CD4-positive, alpha-beta memory T cell (primary cell): ENCODE data around the gene MEGF6. TPM values are rescaled to one million over a fixed set of nuclear protein-coding genes. Genes with fewer than 3 reads are reported as not detected.

Source experiments
- CTCF ChIA-PET: fragments of 350-600 bp; sonication (Branson Sonifier 250); formaldehyde crosslinking; loops from one replicate; lab custom pipeline; 2021; ENCODE audit warnings: inconsistent platforms; ENCODE audit not compliant: partially characterized antibody; lab: Charles Lee
- POLR2A ChIA-PET: fragments of 350-600 bp; sonication (Branson Sonifier 250); formaldehyde crosslinking; loops from one replicate; lab custom pipeline; 2021; ENCODE audit not compliant: partially characterized antibody; lab: Charles Lee
- DNase-seq, 5 donors: peaks; one replicate each; pipeline versions ENCODE4 v3.0.0 to v3.0.0-alpha.2; 2020 to 2022; ENCODE audit warnings: mixed read lengths in 1 of 5
- H3K27ac ChIP-seq: one replicate; pipeline ENCODE4 v1.7.0; 2013; ENCODE audit warnings: low read depth, low read length
- H3K27me3 ChIP-seq: 2 replicates; pipeline ENCODE4 v1.7.0; 2013; ENCODE audit warnings: mild to moderate bottlenecking, low read length, moderate library complexity; ENCODE audit not compliant: insufficient read depth
- H3K36me3 ChIP-seq: 2 replicates; pipeline ENCODE4 v1.7.0; 2013; ENCODE audit warnings: mild to moderate bottlenecking, low read length, moderate library complexity; ENCODE audit not compliant: insufficient read depth
- H3K4me1 ChIP-seq: 2 replicates; pipeline ENCODE4 v1.7.0; 2013; ENCODE audit warnings: mild to moderate bottlenecking, low read length, moderate library complexity; ENCODE audit not compliant: insufficient read depth
- H3K4me3 ChIP-seq, 2 donors: one replicate each; pipeline ENCODE4 v1.7.0; 2013; ENCODE audit warnings: low read length in 2 of 2, mild to moderate bottlenecking in 1 of 2
- H3K9me3 ChIP-seq, 2 donors: one replicate each; pipeline ENCODE4 v1.7.0; 2013; ENCODE audit warnings: low read length in 2 of 2, control low read depth in 1 of 2; ENCODE audit not compliant: control insufficient read depth in 1 of 2
- H3K27ac Mint-ChIP-seq, 7 donors: one replicate each; pipeline ENCODE4 v1.8.0; 2020 to 2021; ENCODE audit warnings: mixed read lengths in 7 of 7, mild to moderate bottlenecking in 6 of 7, inconsistent platforms in 3 of 7, moderate library complexity in 3 of 7
- H3K27me3 Mint-ChIP-seq, 2 donors: one replicate each; pipeline ENCODE4 v1.8.0; 2020 to 2021; ENCODE audit warnings: mixed read lengths in 2 of 2
- H3K36me3 Mint-ChIP-seq, 2 donors: one replicate each; pipeline ENCODE4 v1.8.0; 2020 to 2021; ENCODE audit warnings: mixed read lengths in 2 of 2, inconsistent platforms in 1 of 2, mild to moderate bottlenecking in 1 of 2
- H3K4me1 Mint-ChIP-seq, 4 donors: one replicate each; pipeline ENCODE4 v1.8.0; 2020 to 2021; ENCODE audit warnings: mixed read lengths in 4 of 4, mild to moderate bottlenecking in 1 of 4
- H3K4me3 Mint-ChIP-seq, 8 donors: one replicate each; pipeline ENCODE4 v1.8.0; 2020 to 2021; ENCODE audit warnings: mixed read lengths in 8 of 8, mild to moderate bottlenecking in 7 of 8, moderate library complexity in 6 of 8, inconsistent platforms in 3 of 8
- H3K9me3 Mint-ChIP-seq, 8 donors: one replicate each; pipeline ENCODE4 v1.8.0; 2020 to 2021; ENCODE audit warnings: mixed read lengths in 8 of 8, mild to moderate bottlenecking in 5 of 8, inconsistent platforms in 3 of 8, moderate library complexity in 1 of 8
- intact Hi-C: fragments of 100-400 bp; cut with micrococcal nuclease; formaldehyde crosslinking; loops from one replicate; pipeline ENCODE4 v1.15.1; 2023
- polyA plus RNA-seq, 2 donors: library from polyadenylated mRNA; unstranded; fragments of 300-500 nt; fragmentation: Illumina TruSeq; gene quantifications; one replicate each; pipeline ENCODE4 v1.2.3, GENCODE V29; 2021
- total RNA-seq, 2 experiments: library from RNA; stranded (reverse); gene quantifications; one replicate each; pipeline ENCODE4 v1.2.3, GENCODE V29; 2021

Gene MEGF6
- total and polyA plus RNA-seq, 4 experiments from 2014 or later, result 2.4 to 168 (median 87.0) TPM

GRCh38 chr1:3539707-3540425 is 71.4 kb downstream of the MEGF6 start:
- no peak overlapping the region for H3K27ac ChIP-seq
- Mint-ChIP-seq H3K27ac (no peak overlapping the region), H3K4me3 (no peak overlapping the region), H3K9me3 (no peaks in the 10 kb centered on the region), H3K36me3 (no peaks in the 10 kb centered on the region), H3K27me3 (no peaks in the 10 kb centered on the region), H3K4me1 (no peaks in the 10 kb centered on the region)
- H3K4me1 ChIP-seq, result no peaks in the 10 kb centered on the region
- ChIA-PET POLR2A (interaction anchor here (1.3 kb wide), 1 partner anchor 9 kb away, joined by 4 read pairs; no protein-coding TSS in a partner anchor), CTCF (no interaction called here)
- H3K9me3 ChIP-seq, result no peaks in the 10 kb centered on the region
- H3K4me3 ChIP-seq, result no peak overlapping the region
- no peaks in the 10 kb centered on the region for H3K27me3 ChIP-seq
- no peaks in the 10 kb centered on the region for H3K36me3 ChIP-seq
- intact Hi-C loops, result no loop called here
- no peak for DNase-seq

- no peaks in the 10 kb centered on the region for H3K4me1 ChIP-seq
- no peaks in the 10 kb centered on the region for H3K36me3 ChIP-seq
- no peaks in the 10 kb centered on the region for H3K36me3 Mint-ChIP-seq
- no peaks in the 10 kb centered on the region for H3K4me1 Mint-ChIP-seq
- no peak overlapping the region for H3K4me3 Mint-ChIP-seq
- H3K9me3 Mint-ChIP-seq, result no peaks in the 10 kb centered on the region
- intact Hi-C loops, result no loop called here
- DNase-seq, result no peak
- H3K27me3 ChIP-seq, result no peaks in the 10 kb centered on the region
- no peaks in the 10 kb centered on the region for H3K9me3 ChIP-seq
- ChIA-PET CTCF (no interaction called here), POLR2A (no interaction called here)
- peak overlapping the region in 1 of 7 donors; percentile 75 for H3K27ac Mint-ChIP-seq
- H3K4me3 ChIP-seq, result no peak overlapping the region
- H3K27ac ChIP-seq, result no peak overlapping the region
- H3K27me3 Mint-ChIP-seq, result no peaks in the 10 kb centered on the region
Observed at GRCh38 chr1:3537359-3537758, 73.9 kb downstream of the MEGF6 start.

GRCh38 chr1:3536420-3537195 is 74.7 kb downstream of the MEGF6 start:
- H3K27me3 ChIP-seq, result no peaks in the 10 kb centered on the region
- POLR2A ChIA-PET, result no interaction called here
- H3K4me1 ChIP-seq, result no peaks in the 10 kb centered on the region
- Mint-ChIP-seq H3K27me3 (no peaks in the 10 kb centered on the region), H3K4me1 (peaks cover 0 to 3% (median under 1%) of the 10 kb centered on the region in 4 donors), H3K27ac (no peak overlapping the region), H3K36me3 (no peaks in the 10 kb centered on the region), H3K9me3 (no peaks in the 10 kb centered on the region), H3K4me3 (no peak overlapping the region)
- no peak for DNase-seq
- CTCF ChIA-PET, result no interaction called here
- intact Hi-C loops, result no loop called here
- no peak overlapping the region for H3K4me3 ChIP-seq
- no peaks in the 10 kb centered on the region for H3K36me3 ChIP-seq
- H3K27ac ChIP-seq, result no peak overlapping the region
- H3K9me3 ChIP-seq, result no peaks in the 10 kb centered on the region

GRCh38 chr1:3535732-3536131 is 75.6 kb downstream of the MEGF6 start:
- Mint-ChIP-seq H3K9me3 (no peaks in the 10 kb centered on the region), H3K36me3 (no peaks in the 10 kb centered on the region), H3K4me1 (peaks cover 2 to 6% (median 4%) of the 10 kb centered on the region in 4 donors), H3K27ac (no peak overlapping the region), H3K4me3 (no peak overlapping the region), H3K27me3 (no peaks in the 10 kb centered on the region)
- no peaks in the 10 kb centered on the region for H3K27me3 ChIP-seq
- intact Hi-C loops, result no loop called here
- ChIA-PET CTCF (no interaction called here), POLR2A (no interaction called here)
- H3K9me3 ChIP-seq, result no peaks in the 10 kb centered on the region
- H3K4me3 ChIP-seq, result no peak overlapping the region
- H3K27ac ChIP-seq, result no peak overlapping the region
- H3K4me1 ChIP-seq, result no peaks in the 10 kb centered on the region
- DNase-seq, result no peak
- H3K36me3 ChIP-seq, result no peaks in the 10 kb centered on the region

GRCh38 chr1:3534803-3535637 is 76.3 kb downstream of the MEGF6 start:
- H3K36me3 ChIP-seq, result no peaks in the 10 kb centered on the region
- no peaks in the 10 kb centered on the region for H3K27me3 ChIP-seq
- ChIA-PET POLR2A (no interaction called here), CTCF (no interaction called here)
- H3K27ac Mint-ChIP-seq, result peak overlapping the region in 1 of 7 donors; percentile 23
- no peaks in the 10 kb centered on the region for H3K9me3 ChIP-seq
- H3K9me3 Mint-ChIP-seq, result no peaks in the 10 kb centered on the region
- no peaks in the 10 kb centered on the region for H3K36me3 Mint-ChIP-seq
- H3K27ac ChIP-seq, result no peak overlapping the region
- H3K4me3 Mint-ChIP-seq, result no peak overlapping the region
- peaks cover 7% of the 10 kb centered on the region for H3K4me1 ChIP-seq
- H3K4me1 Mint-ChIP-seq, result peaks cover 2 to 11% (median 8%) of the 10 kb centered on the region in 4 donors
- no peak for DNase-seq
- no peak overlapping the region for H3K4me3 ChIP-seq
- H3K27me3 Mint-ChIP-seq, result no peaks in the 10 kb centered on the region
- intact Hi-C loops, result no loop called here

GRCh38 chr1:3533067-3534048 is 78.0 kb downstream of the MEGF6 start:
- no peak for DNase-seq
- Mint-ChIP-seq H3K27ac (peak overlapping the region in 2 of 7 donors; percentile 36 to 63), H3K4me1 (peaks cover 4 to 25% (median 15%) of the 10 kb centered on the region in 4 donors), H3K36me3 (no peaks in the 10 kb centered on the region), H3K27me3 (no peaks in the 10 kb centered on the region), H3K4me3 (peak overlapping the region in 1 of 8 donors; percentile 55), H3K9me3 (no peaks in the 10 kb centered on the region)
- intact Hi-C loops, result no loop called here
- Histone ChIP-seq H3K27me3 (no peaks in the 10 kb centered on the region), H3K9me3 (no peaks in the 10 kb centered on the region), H3K36me3 (no peaks in the 10 kb centered on the region), H3K4me3 (no peak overlapping the region), H3K4me1 (peaks cover 16% of the 10 kb centered on the region), H3K27ac (no peak overlapping the region)
- ChIA-PET POLR2A (no interaction called here), CTCF (interaction anchor here (0.8 to 1.0 kb wide), 2 partner anchors 15 to 85 kb away, joined by 3 read pairs; no protein-coding TSS in a partner anchor)
